Nephron (organoid): ENCODE measurements around the gene TP63.

ENCODE experiments used
- H3K27ac Mint-ChIP-seq, 3 experiments: 2 replicates each; pipeline ENCODE4 v1.8.0; 2020; ENCODE audit warnings: mixed read lengths in 3 of 3, mild to moderate bottlenecking in 2 of 3, moderate library complexity in 1 of 3
- H3K27me3 Mint-ChIP-seq: 2 replicates; pipeline ENCODE4 v1.8.0; 2021; ENCODE audit warnings: low read depth, mild to moderate bottlenecking, moderate library complexity, mixed read lengths
- H3K36me3 Mint-ChIP-seq: 2 replicates; pipeline ENCODE4 v1.8.0; 2020; ENCODE audit warnings: low read depth, mixed read lengths
- H3K4me1 Mint-ChIP-seq: 2 replicates; pipeline ENCODE4 v1.8.0; 2020; ENCODE audit warnings: mixed read lengths
- H3K4me3 Mint-ChIP-seq, 3 experiments: 2 replicates each; pipeline ENCODE4 v1.8.0; 2020; ENCODE audit warnings: mild to moderate bottlenecking in 3 of 3, mixed read lengths in 3 of 3, moderate library complexity in 2 of 3
- H3K9me3 Mint-ChIP-seq: 2 replicates; pipeline ENCODE4 v1.8.0; 2020; ENCODE audit warnings: mixed read lengths
- CTCF ChIP-seq, 3 experiments: fragments of 200-600 bp; sonication (generic); IDR thresholded peaks; one replicate each; pipeline ENCODE4 v1.5.0; 2021; ENCODE audit warnings: antibody characterized with exemption in 3 of 3; ENCODE audit not compliant: unreplicated experiment in 3 of 3

Gene TP63

GRCh38 chr3:189830401-189830800 lies 199.2 kb downstream of the TP63 start:
- no peak overlapping the region for H3K4me3 Mint-ChIP-seq
- no peaks in the 10 kb centered on the region for H3K9me3 Mint-ChIP-seq
- no peaks in the 10 kb centered on the region for H3K4me1 Mint-ChIP-seq
- no peak for TF ChIP-seq CTCF (IDR thresholded peaks at IDR 0.05; ENCODE audit: unreplicated experiment in 3 of 3)
- no peak overlapping the region for H3K27ac Mint-ChIP-seq
- H3K36me3 Mint-ChIP-seq, result no peaks in the 10 kb centered on the region
- H3K27me3 Mint-ChIP-seq, result no peaks in the 10 kb centered on the region

GRCh38 chr3:189833266-189833665 lies 202.1 kb downstream of the TP63 start:
- Mint-ChIP-seq H3K27ac (no peak overlapping the region), H3K9me3 (no peaks in the 10 kb centered on the region), H3K4me3 (no peak overlapping the region), H3K27me3 (no peaks in the 10 kb centered on the region), H3K36me3 (no peaks in the 10 kb centered on the region), H3K4me1 (no peaks in the 10 kb centered on the region)
- TF ChIP-seq CTCF (IDR thresholded peaks at IDR 0.05; ENCODE audit: unreplicated experiment in 3 of 3), result no peak

- Mint-ChIP-seq H3K4me3 (no peak overlapping the region), H3K36me3 (no peaks in the 10 kb centered on the region), H3K27me3 (no peaks in the 10 kb centered on the region), H3K4me1 (no peaks in the 10 kb centered on the region), H3K27ac (no peak overlapping the region), H3K9me3 (no peaks in the 10 kb centered on the region)
- TF ChIP-seq CTCF (IDR thresholded peaks at IDR 0.05; ENCODE audit: unreplicated experiment in 3 of 3), result no peak
Measured at GRCh38 chr3:189833996-189834395, 202.8 kb downstream of the TP63 start.

- no peak for TF ChIP-seq CTCF (IDR thresholded peaks at IDR 0.05; ENCODE audit: unreplicated experiment in 3 of 3)
- Mint-ChIP-seq H3K9me3 (no peaks in the 10 kb centered on the region), H3K4me1 (no peaks in the 10 kb centered on the region), H3K4me3 (no peak overlapping the region), H3K27me3 (no peaks in the 10 kb centered on the region), H3K27ac (no peak overlapping the region), H3K36me3 (no peaks in the 10 kb centered on the region)
Measured at GRCh38 chr3:189834462-189834861, 203.3 kb downstream of the TP63 start.

- H3K9me3 Mint-ChIP-seq, result no peaks in the 10 kb centered on the region
- no peaks in the 10 kb centered on the region for H3K27me3 Mint-ChIP-seq
- H3K36me3 Mint-ChIP-seq, result no peaks in the 10 kb centered on the region
- H3K27ac Mint-ChIP-seq, result no peak overlapping the region
- no peak for TF ChIP-seq CTCF (IDR thresholded peaks at IDR 0.05; ENCODE audit: unreplicated experiment in 3 of 3)
- H3K4me1 Mint-ChIP-seq, result no peaks in the 10 kb centered on the region
- H3K4me3 Mint-ChIP-seq, result no peak overlapping the region
Measured at GRCh38 chr3:189836795-189837194, 205.6 kb downstream of the TP63 start.

GRCh38 chr3:189838291-189838690 lies 207.1 kb downstream of the TP63 start:
- H3K4me3 Mint-ChIP-seq, result no peak overlapping the region
- H3K36me3 Mint-ChIP-seq, result no peaks in the 10 kb centered on the region
- H3K27ac Mint-ChIP-seq, result no peak overlapping the region
- H3K9me3 Mint-ChIP-seq, result no peaks in the 10 kb centered on the region
- TF ChIP-seq CTCF (IDR thresholded peaks at IDR 0.05; ENCODE audit: unreplicated experiment in 3 of 3), result no peak
- no peaks in the 10 kb centered on the region for H3K27me3 Mint-ChIP-seq
- no peaks in the 10 kb centered on the region for H3K4me1 Mint-ChIP-seq
